WERI-Rb-1 (cell line): ENCODE measurements around the gene CCDC69.
A peak's percentile ranks its signal among the peaks of the same experiment; 100 is the strongest.
"Not testable (repeated sequence)": the region's sequence is repeated elsewhere in the genome, so short reads cannot be mapped to it uniquely, and the experiment has no call there.

Experiments used
- DNase-seq: peaks from one replicate; pipeline ENCODE4 v3.0.0-alpha.2; 2020
- H3K27ac ChIP-seq: fragments of 250-450 bp; sonication (Bioruptor Pico); 2 replicates; pipeline ENCODE4 v1.5.1; 2020; ENCODE audit warnings: mild to moderate bottlenecking, moderate library complexity
- H3K27me3 ChIP-seq: fragments of 250-450 bp; sonication (Bioruptor Pico); 2 replicates; pipeline ENCODE4 v1.5.1; 2021; ENCODE audit warnings: mild to moderate bottlenecking, low read depth, moderate library complexity; ENCODE audit not compliant: insufficient read depth, severe bottlenecking
- H3K36me3 ChIP-seq: fragments of 250-450 bp; sonication (Bioruptor Pico); 2 replicates; pipeline ENCODE4 v1.5.1; 2020; ENCODE audit warnings: mild to moderate bottlenecking, moderate library complexity
- H3K4me3 ChIP-seq: 2 replicates; pipeline ENCODE4 v1.5.1; 2011; ENCODE audit warnings: low read depth, mild to moderate bottlenecking, control low read depth, low read length
- H3K9me3 ChIP-seq: fragments of 250-450 bp; sonication (Bioruptor Pico); 2 replicates; pipeline ENCODE4 v1.5.1; 2021; ENCODE audit warnings: mild to moderate bottlenecking, moderate library complexity; ENCODE audit not compliant: severe bottlenecking
- TF ChIP-seq, protein P1 (sequence below): IDR thresholded peaks from 2 replicates; pipeline ENCODE4 v1.5.1; 2011; ENCODE audit warnings: low read depth, mild to moderate bottlenecking, control low read depth, inconsistent platforms, low read length

The CCDC69 gene

DNA sequence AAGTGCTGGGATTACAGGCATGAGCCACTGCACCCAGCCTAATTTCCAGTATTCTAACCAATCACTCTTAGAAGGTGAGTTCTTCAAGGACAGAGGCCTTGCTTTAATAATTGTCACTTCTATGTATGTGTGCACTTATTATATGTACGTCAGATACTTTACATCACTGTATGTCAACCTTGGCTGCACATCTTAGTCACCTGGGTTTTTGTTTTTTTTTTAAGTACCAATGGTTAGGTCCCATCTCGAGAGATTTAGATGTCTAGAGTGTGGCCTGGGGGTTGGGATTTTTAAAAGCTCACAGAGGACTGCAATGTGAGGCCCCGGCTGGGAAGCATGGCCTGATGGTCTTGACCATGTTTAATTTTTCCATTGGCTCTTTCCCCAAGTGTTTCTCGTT is 19.2 kb upstream of the CCDC69 start:
- H3K9me3 ChIP-seq: no peaks in the 10 kb centered on the region
- no peaks in the 10 kb centered on the region for H3K27me3 ChIP-seq
- no peaks in the 10 kb centered on the region for H3K36me3 ChIP-seq
- no peak overlapping the region for H3K27ac ChIP-seq
- TF ChIP-seq, protein P1, sequence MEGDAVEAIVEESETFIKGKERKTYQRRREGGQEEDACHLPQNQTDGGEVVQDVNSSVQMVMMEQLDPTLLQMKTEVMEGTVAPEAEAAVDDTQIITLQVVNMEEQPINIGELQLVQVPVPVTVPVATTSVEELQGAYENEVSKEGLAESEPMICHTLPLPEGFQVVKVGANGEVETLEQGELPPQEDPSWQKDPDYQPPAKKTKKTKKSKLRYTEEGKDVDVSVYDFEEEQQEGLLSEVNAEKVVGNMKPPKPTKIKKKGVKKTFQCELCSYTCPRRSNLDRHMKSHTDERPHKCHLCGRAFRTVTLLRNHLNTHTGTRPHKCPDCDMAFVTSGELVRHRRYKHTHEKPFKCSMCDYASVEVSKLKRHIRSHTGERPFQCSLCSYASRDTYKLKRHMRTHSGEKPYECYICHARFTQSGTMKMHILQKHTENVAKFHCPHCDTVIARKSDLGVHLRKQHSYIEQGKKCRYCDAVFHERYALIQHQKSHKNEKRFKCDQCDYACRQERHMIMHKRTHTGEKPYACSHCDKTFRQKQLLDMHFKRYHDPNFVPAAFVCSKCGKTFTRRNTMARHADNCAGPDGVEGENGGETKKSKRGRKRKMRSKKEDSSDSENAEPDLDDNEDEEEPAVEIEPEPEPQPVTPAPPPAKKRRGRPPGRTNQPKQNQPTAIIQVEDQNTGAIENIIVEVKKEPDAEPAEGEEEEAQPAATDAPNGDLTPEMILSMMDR: no peak
- no peak for DNase-seq
- H3K4me3 ChIP-seq: no peak overlapping the region

DNA sequence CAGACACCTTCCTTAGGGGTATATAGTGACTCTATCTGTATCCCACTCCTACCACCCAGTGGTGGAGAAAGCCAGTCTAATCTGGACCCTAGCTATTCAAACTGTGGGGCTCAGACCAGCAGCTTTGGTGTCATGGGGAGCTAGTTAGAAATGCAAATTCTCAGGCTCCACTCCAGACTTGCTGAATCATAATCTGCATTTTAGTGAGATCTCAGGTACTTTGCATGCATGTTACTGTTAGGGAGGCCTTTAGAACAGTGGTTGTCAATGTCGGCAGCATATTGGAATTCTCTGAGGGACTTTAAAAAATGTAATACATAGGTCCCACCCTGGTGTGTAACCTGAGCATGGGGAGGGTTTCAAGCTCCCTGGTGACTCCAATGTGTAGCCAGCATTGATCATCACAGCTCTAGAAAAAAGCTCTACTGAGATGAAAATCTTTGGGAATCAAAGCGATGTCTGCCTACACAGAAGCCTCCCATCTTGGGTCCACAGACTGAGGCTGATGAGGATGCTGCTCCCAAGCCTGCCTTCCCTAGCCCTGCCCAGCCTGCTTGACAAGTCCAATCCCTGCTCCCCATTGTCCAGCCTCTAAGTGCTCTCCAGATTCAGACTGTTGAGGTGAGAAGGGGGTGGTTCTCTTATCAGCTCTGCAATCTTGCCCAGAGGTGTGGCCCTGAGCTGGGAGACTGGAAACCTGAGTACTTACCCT is 17.2 kb upstream of the CCDC69 start:
- H3K36me3 ChIP-seq: no peaks in the 10 kb centered on the region
- H3K27me3 ChIP-seq: no peaks in the 10 kb centered on the region
- TF ChIP-seq, protein P1: no peak
- no peak overlapping the region for H3K27ac ChIP-seq
- H3K9me3 ChIP-seq: no peaks in the 10 kb centered on the region
- no peak for DNase-seq
- no peak overlapping the region for H3K4me3 ChIP-seq

DNA sequence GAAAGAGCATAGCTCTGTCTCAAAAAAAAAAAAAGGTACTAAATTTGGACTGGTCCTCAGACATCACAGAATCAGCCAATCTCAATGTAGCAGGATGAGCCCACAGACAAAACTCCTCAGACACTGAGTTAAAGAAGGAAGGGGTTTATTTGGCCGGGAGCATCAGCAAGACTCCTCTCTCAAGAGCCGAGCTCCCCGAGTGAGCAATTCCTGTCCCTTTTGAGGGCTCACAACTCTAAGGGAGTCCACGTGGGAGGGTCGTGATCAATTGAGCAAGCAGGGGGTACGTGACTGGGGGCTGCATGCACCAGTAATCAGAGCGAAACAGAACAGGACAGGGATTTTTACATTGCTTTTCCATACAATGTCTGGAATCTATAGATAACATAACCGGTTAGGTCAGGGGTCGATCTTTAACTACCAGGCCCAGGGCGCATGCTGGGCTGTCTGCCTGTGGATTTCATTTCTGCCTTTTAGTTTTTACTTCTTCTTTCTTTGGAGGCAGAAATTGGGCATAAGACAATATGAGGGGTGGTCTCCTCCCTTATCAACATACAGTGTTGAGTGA is 16.5 kb upstream of the CCDC69 start:
- H3K27me3 ChIP-seq, DNase-seq, H3K4me3 ChIP-seq, H3K27ac ChIP-seq, H3K9me3 ChIP-seq, H3K36me3 ChIP-seq: not testable (repeated sequence)

DNA sequence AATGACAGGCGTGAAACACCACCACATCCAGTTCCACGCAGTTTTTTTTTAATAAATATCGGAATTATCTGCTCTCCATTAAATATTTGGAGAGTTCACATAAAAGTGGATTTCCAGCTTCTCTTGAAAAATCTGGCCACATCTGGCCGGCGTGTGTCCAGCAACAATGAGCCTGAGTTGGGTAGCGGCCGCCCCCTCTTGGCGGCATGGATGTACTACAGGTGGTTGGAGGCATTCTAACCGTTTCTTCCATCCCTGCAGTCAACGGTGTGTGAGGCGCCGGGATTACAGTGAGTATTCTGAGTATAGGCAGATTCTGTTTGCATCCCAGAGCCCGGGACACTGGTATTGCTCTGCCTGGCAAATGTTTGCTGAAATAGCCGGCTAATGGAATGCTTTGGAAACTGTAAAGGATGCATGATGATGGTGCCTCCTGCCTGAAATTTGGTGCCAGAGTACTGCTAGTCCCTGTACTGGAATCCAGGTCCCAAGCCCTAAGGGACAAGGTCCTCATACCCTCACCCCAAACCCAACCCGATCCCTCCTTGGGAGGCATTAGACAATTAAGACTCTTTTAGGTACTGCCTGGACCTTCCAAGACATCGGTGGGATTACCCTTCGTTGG is 15.5 kb upstream of the CCDC69 start:
- TF ChIP-seq, protein P1: peak; percentile 69
- Histone ChIP-seq H3K27me3 (no peaks in the 10 kb centered on the region), H3K9me3 (no peaks in the 10 kb centered on the region), H3K36me3 (no peaks in the 10 kb centered on the region), H3K4me3 (no peak overlapping the region), H3K27ac (no peak overlapping the region)
- DNase-seq: peak; percentile 28

DNA sequence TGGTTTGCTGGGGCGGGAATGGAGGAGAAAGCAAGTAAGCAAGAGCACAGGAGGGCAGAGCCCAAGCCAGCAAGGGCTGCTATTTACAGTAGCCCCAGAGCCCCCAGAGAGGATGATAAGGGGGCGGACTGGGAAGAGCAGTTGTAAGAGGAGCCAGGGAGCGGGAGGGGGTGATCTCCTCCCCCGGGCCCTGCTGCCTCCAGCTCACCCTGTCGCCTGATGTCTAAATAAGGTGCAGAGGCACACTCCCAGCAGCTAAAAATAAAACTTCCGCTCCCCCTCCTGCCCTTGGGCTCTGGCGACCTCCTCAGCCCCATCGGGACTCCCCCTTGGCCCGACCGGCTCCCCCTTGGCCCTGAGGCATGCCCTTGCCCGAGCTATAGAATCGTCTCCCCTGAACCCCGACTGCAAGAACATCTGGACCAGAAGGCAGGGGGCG is 14.4 kb upstream of the CCDC69 start:
- H3K4me3 ChIP-seq: no peak overlapping the region
- no peak for DNase-seq
- TF ChIP-seq, protein P1: no peak
- no peaks in the 10 kb centered on the region for H3K36me3 ChIP-seq
- no peak overlapping the region for H3K27ac ChIP-seq
- H3K27me3 ChIP-seq: no peaks in the 10 kb centered on the region
- no peaks in the 10 kb centered on the region for H3K9me3 ChIP-seq

DNA sequence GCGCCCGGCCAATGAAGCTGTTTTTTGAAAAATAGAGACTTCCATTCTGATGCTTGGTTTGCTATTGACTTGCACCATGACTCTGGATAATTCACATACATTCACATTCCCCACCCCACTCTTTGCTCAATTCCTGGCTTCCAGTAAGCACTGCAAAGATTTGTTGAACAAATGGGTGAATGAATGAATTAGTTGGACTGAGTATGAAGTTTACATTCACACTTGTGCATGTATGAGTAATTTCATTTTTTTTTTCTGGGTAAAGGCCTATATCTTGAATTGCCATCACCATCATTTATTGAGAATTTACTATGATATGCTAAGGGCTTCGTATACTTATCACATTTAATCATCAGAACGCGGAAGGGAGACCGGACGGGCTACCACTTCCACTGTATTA is 13.8 kb upstream of the CCDC69 start:
- H3K9me3 ChIP-seq: no peaks in the 10 kb centered on the region
- H3K27ac ChIP-seq: no peak overlapping the region
- H3K27me3 ChIP-seq: no peaks in the 10 kb centered on the region
- no peaks in the 10 kb centered on the region for H3K36me3 ChIP-seq
- no peak overlapping the region for H3K4me3 ChIP-seq
- DNase-seq: no peak
- TF ChIP-seq, protein P1: no peak
